Measurements from ENCODE around the gene POC1B.

The POC1B gene

GRCh38 chr12:89384807-89385206, 141.0 kb downstream of the POC1B start:
- no peak for DNase-seq (ENCODE audit: low read depth)

- peak; percentile 63 for DNase-seq (ENCODE audit: low read depth)
These were observed 141.6 kb downstream of the POC1B start for GRCh38 chr12:89384050-89384758.

DNA sequence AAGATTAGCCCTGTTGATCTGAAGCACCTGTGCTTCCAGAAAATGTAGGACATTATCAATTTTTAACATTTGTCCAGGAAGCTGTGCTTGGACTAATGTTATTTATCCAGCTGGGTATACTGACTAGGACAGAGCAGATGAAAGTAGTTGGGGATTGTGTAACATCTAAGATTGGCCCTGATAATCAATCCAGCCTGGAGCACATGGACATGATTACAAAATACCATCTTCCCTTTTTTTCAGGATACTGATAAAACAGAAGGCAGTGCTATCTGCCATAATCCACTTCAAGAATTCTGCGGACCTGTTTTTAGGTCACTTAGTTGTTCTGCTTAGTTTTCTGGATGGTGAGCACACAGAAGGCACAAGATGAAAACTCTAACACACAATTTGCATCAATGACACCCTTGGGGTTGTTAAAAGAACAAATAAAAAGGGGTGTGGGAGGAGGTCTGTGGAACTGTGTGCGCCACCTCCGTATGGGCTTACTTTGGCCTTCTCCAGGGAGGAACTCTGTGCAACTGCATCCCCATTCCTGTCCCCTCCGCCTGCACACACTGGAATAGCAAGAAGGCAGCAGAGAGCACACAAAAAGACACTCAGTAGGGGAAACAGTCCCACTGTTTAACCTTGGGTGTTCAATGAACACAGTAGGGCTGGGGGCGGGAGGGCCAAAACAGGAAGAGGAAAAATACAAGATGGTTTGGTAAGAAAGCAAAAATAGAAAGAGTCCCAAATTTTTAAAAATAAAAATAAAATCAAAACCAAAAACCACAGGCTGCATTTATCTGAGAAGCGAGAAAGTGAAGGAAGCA, 142.4 kb downstream of the POC1B start:
- peak; percentile 16 for DNase-seq (ENCODE audit: low read depth)

GRCh38 chr12:89382328-89382727, 143.5 kb downstream of the POC1B start:
- DNase-seq (ENCODE audit: low read depth), result no peak

DNA sequence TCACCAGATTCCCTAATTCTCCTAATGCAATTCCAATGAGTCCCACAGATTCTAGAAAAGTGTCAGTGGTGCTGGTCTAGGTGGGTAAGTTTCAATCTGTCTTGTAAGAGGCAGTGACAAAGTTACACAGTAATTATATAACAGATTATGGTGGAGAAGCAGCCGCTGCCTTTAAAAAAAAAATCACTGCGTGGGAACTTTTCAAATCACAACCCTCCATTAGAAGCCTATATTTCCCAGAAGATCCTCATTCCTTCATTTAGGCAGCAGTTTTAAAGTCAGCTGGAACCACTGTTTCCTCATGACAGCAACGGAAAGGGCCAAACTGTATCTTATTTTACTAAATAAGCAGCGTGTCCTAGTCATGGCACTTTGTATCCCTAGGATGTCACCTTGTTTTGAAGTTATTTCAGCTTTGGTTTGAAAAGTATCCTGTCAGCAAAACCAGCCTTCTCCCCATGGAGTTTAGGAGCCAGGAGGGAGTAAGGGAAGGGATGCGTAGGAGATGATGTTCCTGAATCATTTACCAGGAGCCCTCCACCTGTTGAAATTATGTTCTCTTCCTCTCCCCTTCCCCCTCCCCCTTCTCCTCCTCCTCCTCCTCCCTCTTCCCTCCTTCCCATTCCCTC, 145.9 kb downstream of the POC1B start:
- no peak for DNase-seq (ENCODE audit: low read depth)

GRCh38 chr12:89379148-89379838, 146.6 kb downstream of the POC1B start:
- no peak for DNase-seq (ENCODE audit: low read depth)

DNA sequence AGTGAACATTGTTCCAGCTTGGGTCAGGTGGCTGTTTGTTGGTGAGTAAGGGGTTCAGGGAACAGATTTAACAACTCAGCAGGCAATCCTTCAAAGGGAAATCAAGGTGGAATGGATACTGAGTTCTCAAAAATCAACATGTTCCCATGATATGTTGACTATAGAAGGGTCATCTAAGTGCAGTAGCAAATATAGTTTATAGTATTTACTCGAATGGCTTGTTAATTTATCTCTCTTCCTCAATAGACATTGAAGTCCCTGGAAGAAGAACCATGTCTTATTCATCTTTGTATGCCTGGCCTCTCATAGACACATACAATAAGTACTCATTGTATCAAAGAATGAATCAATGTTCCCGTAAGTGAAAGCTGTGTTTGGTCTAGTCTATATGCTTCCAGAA, 149.0 kb downstream of the POC1B start:
- DNase-seq (ENCODE audit: low read depth), result no peak

DNA sequence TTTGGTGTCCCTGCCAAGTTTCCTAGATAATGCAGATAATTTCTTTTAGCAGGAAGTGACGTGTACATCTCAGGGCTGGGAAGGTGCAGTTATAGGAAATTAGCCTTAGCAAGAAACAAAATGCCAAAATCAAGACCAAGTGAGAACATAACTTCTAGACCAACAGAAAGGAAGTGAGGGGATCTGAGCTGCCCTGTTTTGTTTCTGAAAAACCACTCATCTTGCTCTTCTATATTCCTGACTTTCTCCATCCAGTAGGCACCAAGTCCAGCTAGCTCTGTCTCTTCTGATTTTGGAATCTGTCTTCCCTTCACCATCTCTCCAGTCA, 149.7 kb downstream of the POC1B start:
- no peak for DNase-seq (ENCODE audit: low read depth)

GRCh38 chr12:89373763-89374572, 151.9 kb downstream of the POC1B start:
- peak; percentile 49 for DNase-seq (ENCODE audit: low read depth)

- no peak for DNase-seq (ENCODE audit: low read depth)
These were observed 153.1 kb downstream of the POC1B start for GRCh38 chr12:89372584-89373370.

DNA sequence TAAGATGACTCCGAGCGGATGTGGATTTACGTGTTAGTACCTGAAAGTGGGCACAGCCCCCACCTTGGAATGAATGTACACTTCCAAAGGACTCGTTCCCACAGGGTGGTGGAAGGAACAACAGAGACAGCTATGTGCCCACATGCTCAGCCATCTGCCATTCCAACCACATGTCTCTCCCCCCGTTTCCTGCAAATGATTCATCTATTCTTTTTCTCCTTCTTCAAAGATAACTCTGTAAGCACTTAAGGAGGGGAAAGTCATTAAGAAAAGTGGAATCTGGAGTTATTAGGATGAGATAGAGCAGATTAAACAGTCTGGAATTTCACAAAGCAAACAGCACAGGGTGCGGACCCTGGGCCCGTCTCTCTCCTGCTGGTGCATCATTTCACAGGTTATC, 155.0 kb downstream of the POC1B start:
- peak; percentile 65 for DNase-seq (ENCODE audit: low read depth)

- DNase-seq (ENCODE audit: low read depth), result no peak
These were observed 155.4 kb downstream of the POC1B start for GRCh38 chr12:89370421-89370831.
